OCI-LY3 (cell line): ENCODE measurements around the gene PNLIPRP3.

Experiments used
- CTCF ChIP-seq: fragments of 200-600, 300-600 bp; sonication (generic); IDR thresholded peaks from 2 replicates; pipeline ENCODE4 v1.5.1; 2014; ENCODE audit warnings: antibody characterized with exemption, low read length, low read depth
- EZH2phosphoT487 ChIP-seq: fragments of 200-600 bp; shearing (Covaris generic); IDR thresholded peaks from 2 replicates; pipeline ENCODE4 v1.6.1; 2018; ENCODE audit warnings: antibody characterized with exemption, mixed run types, low read depth

DNA sequence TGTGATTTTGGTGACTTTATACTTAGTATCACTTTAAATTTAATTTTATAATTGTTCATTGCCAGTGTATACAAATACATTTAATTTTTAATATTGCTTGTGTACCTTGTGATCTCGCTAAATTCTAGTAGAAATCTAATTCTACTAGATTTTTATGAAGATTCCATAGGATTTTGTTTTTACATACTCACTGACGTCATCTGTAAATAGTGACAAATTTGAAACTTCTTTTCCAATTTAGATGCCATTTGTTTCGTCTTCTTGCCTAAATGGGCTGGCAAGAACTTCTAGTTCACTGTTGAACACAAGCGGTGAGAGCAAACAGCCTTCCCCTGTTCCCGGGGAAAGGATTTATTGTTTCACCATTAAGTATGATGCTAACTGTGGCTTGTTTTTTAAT, 17.3 kb upstream of the PNLIPRP3 start:
- TF ChIP-seq CTCF (no peak), EZH2phosphoT487 (no peak)
